Measurements from ENCODE around the gene RPL19.

The RPL19 gene

DNA sequence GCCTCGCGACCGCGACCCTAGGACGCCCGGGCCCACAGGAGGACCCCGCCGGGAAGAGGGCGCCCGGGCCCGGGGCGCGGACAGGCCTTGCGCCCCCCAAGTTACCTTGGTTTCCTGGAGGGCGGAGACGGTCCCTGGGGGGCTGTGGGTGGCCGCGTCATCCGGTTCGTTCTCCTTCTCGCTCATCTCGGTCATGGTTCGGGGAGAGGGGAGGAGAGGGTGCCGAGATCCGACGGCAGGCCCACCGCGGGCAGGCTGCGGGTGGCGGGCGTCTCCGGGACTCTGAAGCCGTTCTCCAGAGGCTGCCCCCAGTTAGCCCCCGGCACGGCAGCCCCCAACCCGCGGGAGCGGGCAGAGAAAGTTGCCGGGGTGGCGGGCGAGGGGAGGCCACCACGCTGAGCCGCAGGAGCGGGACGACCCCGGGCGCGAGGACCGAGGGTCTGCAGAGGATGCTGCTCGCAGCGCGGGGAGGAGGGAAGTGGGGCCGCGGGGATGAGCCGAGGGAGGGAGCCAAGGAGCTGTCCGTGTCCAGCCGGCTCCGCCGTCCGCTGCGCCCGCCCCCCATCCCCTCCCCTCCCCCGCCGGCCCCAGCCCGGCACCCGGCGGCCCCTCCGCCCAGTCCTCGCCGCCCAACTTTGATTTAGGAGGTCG lies 25.4 kb downstream of the RPL19 start, which contains the start of gene STAC2:
Gene STAC2, minus strand, starts transcription at position 638 of the 651 bp plus-strand sequence. Its CDS starts 443 bp downstream, at position 195.
- DNase-seq, result no peak

DNA sequence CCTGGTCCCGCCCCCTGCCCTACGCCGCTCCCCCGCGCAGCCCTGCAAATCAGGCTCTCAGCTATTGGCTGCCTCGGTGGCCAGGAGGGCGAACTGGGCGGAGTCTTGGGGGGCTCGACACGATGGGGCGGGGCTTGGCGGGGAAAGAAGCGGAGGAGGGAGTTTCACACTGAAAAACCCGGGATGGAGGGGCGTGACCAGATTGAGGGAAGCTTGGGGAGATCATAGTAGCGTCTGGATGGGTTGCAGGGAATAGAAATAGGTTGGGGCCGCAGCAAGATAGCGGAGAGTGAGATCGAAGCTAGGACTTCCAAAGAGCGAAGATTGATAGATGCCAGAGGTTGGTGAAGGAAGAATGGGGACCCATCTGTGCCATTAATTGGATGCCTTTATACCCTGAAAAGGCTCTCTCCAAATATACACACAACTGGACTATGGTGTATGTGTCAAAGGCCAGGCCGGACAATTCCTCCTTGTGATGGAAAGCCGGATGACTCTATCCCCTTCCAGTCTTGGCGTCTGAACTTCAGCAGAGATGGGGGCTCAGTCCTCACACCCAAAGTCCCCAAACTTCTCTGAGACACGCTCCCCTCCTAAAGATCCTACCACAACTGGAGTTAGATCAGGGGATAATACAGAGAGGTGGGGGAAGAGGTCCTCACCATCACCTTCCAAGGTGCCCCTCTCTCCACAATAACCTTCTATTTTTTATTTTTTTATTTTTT lies 26.0 kb downstream of the RPL19 start:
- DNase-seq, result no peak

- peak in 1 of 2 donors; percentile 28 for DNase-seq
Observed at GRCh38 chr17:39227364-39227919, 27.4 kb downstream of the RPL19 start.

GRCh38 chr17:39229274-39229913 lies 29.3 kb downstream of the RPL19 start:
- DNase-seq, result peak; percentile 19 to 67

- DNase-seq, result no peak
Observed at GRCh38 chr17:39230361-39230760, 30.3 kb downstream of the RPL19 start.

- DNase-seq, result peak in 1 of 2 donors; percentile 28
Observed at GRCh38 chr17:39231091-39231561, 31.0 kb downstream of the RPL19 start.

DNA sequence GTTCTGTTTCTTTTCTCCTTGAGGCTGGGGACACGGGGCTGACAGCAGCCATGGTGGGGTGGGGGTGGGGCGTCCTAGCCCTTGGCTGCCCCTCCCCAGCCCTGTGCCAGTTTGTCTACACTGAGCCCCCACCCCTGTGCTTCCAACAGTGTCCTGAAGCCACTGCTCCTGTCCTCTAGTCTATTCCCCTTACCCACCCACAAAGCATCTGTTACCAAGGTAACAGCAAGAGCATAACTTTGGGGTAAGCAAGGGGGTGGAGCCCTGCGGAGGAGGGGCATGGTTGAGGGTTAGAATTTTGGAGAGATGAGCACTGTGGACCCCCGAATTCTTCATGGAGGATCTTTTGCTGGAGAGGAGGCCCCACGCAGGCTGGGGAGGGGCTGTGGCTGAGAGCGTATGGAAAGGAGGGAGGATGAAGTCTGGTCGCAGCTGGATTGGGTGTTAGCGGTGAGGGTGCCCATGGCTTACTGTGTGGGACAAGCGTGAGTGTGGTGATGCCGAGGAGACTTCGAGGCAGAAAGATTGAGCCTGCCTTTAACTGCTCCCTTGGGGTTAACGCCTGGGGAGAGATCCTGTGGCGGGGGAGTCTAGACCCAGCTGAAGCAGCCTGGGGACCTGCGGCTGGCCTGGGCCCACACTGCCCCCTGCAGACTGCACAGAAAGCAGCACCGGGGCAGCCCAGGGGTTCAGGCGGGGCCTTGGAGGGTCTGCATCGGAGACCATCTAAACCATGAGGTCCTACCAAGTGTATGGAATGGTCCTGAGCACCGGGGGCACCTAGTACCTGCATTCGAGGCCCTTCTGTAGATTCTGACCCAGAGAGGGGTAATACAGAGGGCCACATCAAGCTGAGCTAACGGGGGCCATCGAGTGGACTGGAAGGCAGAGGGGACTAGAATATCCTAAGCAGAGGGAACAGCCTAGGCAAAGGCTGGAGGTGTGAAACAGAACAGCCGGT lies 31.8 kb downstream of the RPL19 start:
- DNase-seq, result peak in 1 of 2 donors; percentile 44

DNA sequence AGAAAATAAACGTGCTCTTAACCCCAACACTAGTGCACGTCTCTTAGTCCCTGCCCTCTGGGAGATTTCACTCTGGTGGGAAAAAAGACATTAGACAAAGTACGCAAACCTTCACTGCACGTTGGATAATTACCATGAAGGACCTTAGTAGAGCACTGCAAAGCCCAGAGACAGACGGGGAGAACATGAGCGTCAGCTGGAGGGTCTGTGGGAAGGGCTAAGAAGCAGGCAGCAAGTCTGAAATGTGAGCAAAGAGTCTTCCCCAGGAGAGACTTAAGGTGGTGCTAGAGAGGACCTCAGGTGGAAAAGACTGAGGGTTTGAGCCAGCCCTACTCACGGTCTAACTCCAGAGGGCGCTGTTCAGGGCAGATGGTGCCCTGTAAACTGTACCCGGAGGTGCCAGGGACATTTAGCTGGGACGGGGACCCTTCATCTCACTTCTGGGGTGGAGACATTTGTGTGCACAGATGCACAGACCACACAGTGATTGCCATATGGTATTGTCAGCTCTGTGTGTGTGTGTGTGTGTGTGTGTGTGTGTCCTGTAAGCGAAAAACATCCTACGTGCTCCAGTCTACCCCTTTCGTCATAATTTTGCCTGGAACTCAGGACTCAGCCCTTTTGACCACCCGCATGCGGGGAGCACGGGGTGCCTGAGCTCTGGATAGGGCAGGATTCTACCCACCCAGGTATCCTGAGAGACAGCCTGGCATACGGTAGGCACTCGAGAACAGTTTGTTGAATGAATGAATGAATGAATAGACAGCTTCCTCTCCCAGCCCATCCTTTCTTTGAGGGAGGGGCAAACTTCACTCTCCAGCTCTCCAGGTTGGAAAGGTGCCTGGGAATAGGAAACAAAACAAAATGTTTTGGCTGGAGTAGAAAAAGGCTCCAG lies 35.7 kb downstream of the RPL19 start:
- DNase-seq, result peak; percentile 49 to 51

GRCh38 chr17:39236450-39236927 lies 36.4 kb downstream of the RPL19 start:
- no peak for DNase-seq

- DNase-seq, result no peak
Observed at GRCh38 chr17:39236981-39237441, 36.9 kb downstream of the RPL19 start.

DNA sequence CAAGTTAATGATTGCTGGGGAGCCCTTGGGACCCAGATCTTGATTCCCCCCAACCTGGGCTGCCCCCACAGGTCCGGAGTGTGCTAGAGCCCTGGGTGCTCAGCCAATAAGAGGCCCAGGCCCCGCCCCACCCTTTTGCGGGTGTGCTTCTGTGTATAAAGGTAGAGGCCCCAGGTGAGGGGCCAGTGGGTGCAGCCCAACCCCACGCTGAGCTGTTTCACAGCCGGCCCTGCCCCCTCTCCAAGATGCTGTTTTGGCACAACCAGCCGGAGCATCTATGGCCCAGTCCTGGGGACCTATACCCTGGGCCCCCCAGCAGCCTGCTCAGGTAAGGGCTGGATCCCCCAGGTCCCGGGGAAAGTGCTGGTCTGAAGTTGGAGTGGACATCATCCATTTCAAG lies 37.5 kb downstream of the RPL19 start:
- DNase-seq, result no peak

- peak; percentile 23 to 34 for DNase-seq
Observed at GRCh38 chr17:39238311-39238972, 38.4 kb downstream of the RPL19 start.

GRCh38 chr17:39239640-39240314 lies 39.7 kb downstream of the RPL19 start:
- DNase-seq, result no peak

DNA sequence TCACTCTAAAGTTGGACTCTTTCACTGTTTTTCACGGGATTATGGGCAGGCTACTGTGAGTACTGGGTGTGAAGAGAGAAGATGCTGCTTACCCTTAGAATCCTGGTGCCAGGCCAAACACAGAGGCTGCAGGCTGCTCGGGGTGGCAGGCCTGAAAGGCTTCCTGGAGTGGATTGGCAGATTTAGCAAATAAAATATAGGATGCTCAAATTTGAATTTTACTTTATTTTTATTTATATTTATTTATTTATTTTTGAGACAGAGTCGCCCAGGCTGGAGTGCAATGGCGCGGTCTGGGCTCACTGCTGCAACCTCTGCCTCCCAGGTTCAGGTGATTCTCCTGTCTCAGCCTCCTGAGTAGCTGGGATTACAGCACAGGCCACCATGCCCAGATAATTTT lies 40.5 kb downstream of the RPL19 start:
- no peak for DNase-seq

- DNase-seq, result no peak
Observed at GRCh38 chr17:39243155-39243554, 43.1 kb downstream of the RPL19 start.

DNA sequence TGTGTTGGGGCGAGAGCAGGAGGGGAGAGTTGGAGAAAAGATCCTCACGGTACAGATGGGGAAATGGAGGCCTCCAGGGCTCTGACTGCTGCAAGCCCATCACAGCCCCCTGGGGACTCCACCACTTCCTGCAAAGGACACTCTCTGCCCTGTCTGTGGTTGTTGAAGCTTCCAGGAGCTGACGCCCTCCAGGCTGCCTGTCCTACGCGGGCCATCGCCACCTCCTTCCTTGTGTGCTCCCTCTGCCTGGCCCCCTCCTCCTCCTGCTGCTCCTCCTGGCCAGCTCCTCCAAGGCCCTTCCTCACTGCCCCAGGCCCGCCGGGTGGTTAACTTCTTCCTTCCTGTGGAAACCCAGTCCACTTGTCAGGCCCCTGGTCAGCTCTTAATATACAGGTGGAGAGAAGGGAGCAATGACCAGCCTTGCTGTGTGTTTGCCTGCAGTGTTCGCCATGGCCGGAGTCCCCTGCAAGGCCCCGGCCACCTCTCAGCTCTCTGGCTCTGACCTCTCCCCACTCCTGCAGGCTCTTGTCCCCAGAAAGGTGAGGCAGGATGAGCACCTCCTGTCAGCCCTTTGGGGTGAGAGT lies 44.0 kb downstream of the RPL19 start:
- no peak for DNase-seq

DNA sequence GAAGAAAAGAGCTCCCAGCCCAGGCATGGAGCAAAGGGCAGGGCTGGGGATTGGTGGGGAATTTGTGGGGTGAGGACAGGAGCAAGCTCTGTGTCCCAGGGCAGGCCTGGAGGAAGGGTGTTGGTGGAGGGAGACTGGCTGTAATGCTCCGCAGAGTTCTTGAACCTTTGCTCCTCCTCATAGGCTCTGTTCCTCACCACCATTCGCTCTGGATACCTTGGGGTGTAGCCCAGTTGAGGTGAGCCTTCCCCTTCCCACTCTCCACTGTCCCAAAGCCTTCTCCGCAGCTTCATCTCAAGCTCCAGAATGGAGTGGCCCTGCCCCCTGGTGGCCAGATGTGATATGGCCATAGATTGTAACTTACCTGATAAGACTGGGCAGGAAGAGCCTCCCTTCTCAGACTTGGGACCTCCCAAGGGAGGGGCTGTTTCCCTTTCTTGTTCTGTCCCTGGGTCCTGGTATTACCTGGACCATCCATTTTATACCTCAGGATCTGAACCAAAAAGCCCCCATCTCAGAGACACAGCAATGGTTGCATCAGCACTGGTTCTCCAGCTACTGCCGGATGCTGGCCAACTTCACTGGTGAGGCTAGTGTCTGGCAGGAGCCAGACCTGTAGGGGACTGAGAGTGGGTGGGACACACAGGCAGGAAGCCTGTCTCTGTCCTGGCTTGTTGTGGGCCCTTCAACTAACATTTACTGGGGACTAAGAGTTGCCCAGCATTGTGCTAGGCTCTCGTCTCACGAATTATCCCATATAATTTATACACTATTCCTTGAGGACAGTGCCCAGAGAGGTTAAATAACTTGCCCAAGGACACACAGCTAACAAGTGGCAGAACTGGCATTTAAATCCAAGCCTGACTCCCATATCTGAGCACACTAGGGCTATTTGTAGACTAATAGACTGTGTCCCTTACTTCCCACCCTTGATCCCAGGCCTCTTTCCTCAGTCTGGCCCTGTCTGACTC lies 44.8 kb downstream of the RPL19 start:
- peak; percentile 79 to 82 for DNase-seq

DNA sequence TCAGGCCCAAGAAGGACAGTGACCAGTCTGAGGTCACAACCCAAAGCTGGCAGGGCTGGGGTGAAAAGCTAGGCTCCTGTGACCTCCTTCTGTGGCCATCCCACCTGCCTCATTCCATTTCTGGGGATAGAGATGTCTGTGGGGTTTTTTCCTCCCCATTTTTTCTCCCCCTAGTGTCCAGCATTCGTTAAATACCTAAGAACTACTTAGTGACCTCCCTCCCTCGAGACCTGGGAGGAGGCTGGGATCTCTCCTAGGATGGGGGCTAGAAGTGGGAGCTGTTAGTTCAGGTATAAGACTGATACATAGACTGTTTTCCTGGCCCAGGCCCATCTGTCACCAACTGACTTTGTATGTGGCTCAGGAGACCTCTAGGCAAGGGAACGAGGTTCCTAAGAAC lies 46.2 kb downstream of the RPL19 start:
- DNase-seq, result no peak

Data from inflammatory macrophage (primary cell).